HG03342 (cell line): Measurements from ENCODE around the gene BMP10.

Source experiments
- ATAC-seq: cut with Tn5 transposase; IDR thresholded peaks from one replicate; pipeline ENCODE4 v1.9.1; 2021; ENCODE audit warnings: mild to moderate bottlenecking, moderate library complexity; ENCODE audit not compliant: unreplicated experiment

The BMP10 gene

GRCh38 chr2:68854476-68854875 is 16.7 kb downstream of the BMP10 start:
- no peak for ATAC-seq

- ATAC-seq, result no peak
Measured at GRCh38 chr2:68853915-68854314, 17.3 kb downstream of the BMP10 start.

GRCh38 chr2:68853035-68853434 is 18.2 kb downstream of the BMP10 start:
- ATAC-seq, result no peak

GRCh38 chr2:68850524-68850923 is 20.7 kb downstream of the BMP10 start:
- no peak for ATAC-seq

GRCh38 chr2:68849579-68850030 is 21.6 kb downstream of the BMP10 start:
- no peak for ATAC-seq

GRCh38 chr2:68847751-68848150 is 23.4 kb downstream of the BMP10 start:
- ATAC-seq, result no peak

GRCh38 chr2:68846091-68846490 is 25.1 kb downstream of the BMP10 start:
- ATAC-seq, result no peak

- no peak for ATAC-seq
Measured at GRCh38 chr2:68845043-68845442, 26.2 kb downstream of the BMP10 start.

- ATAC-seq, result no peak
Measured at GRCh38 chr2:68839260-68839833, 31.9 kb downstream of the BMP10 start.

- ATAC-seq, result no peak
Measured at GRCh38 chr2:68838641-68839040, 32.6 kb downstream of the BMP10 start.

- no peak for ATAC-seq
Measured at GRCh38 chr2:68837861-68838341, 33.3 kb downstream of the BMP10 start.

- ATAC-seq, result peak; percentile 58
Measured at GRCh38 chr2:68837164-68837860, 33.9 kb downstream of the BMP10 start.

GRCh38 chr2:68835621-68836020 is 35.6 kb downstream of the BMP10 start:
- no peak for ATAC-seq

- ATAC-seq, result no peak
Measured at GRCh38 chr2:68834737-68835376, 36.3 kb downstream of the BMP10 start.

- ATAC-seq, result no peak
Measured at GRCh38 chr2:68833162-68833561, 38.0 kb downstream of the BMP10 start.

GRCh38 chr2:68832233-68832869 is 38.8 kb downstream of the BMP10 start:
- peak; percentile 57 for ATAC-seq

GRCh38 chr2:68831686-68832232 is 39.4 kb downstream of the BMP10 start:
- no peak for ATAC-seq

- ATAC-seq, result no peak
Measured at GRCh38 chr2:68829749-68830148, 41.4 kb downstream of the BMP10 start.

GRCh38 chr2:68828887-68829708 is 42.1 kb downstream of the BMP10 start:
- no peak for ATAC-seq

GRCh38 chr2:68827666-68828065 is 43.5 kb downstream of the BMP10 start:
- no peak for ATAC-seq
